ENCODE results near the gene IDH1.

Gene IDH1

GRCh38 chr2:208256849-208257813 lies 2.3 kb upstream of the IDH1 start:
- DNase-seq = peak in 1 of 56 donors; percentile 8

- DNase-seq = no peak
These were observed 1.4 kb upstream of the IDH1 start for GRCh38 chr2:208256192-208256782.

GRCh38 chr2:208255557-208256106 lies 761 bp upstream of the IDH1 start:
- no peak for DNase-seq

GRCh38 chr2:208254118-208254870 lies 577 bp downstream of the IDH1 start:
- peak in 54 of 56 donors; percentile 32 to 90 (median 73) for DNase-seq

GRCh38 chr2:208253600-208254117 lies 1.2 kb downstream of the IDH1 start:
- DNase-seq = no peak

GRCh38 chr2:208252716-208253492 lies 2.0 kb downstream of the IDH1 start:
- no peak for DNase-seq

GRCh38 chr2:208251098-208251497 lies 3.8 kb downstream of the IDH1 start:
- DNase-seq = no peak

- no peak for DNase-seq
These were observed 4.5 kb downstream of the IDH1 start for GRCh38 chr2:208250388-208250787.

GRCh38 chr2:208249296-208249695 lies 5.6 kb downstream of the IDH1 start:
- DNase-seq = no peak

GRCh38 chr2:208248601-208249000 lies 6.3 kb downstream of the IDH1 start:
- no peak for DNase-seq

- DNase-seq = no peak
These were observed 9.1 kb downstream of the IDH1 start for GRCh38 chr2:208245746-208246145.

GRCh38 chr2:208244422-208244821 lies 10.4 kb downstream of the IDH1 start:
- DNase-seq = no peak

GRCh38 chr2:208240619-208241209 lies 14.2 kb downstream of the IDH1 start:
- no peak for DNase-seq

GRCh38 chr2:208239770-208240493 lies 14.9 kb downstream of the IDH1 start:
- DNase-seq = no peak

- DNase-seq = no peak
These were observed 19.0 kb downstream of the IDH1 start for GRCh38 chr2:208235860-208236259.

GRCh38 chr2:208234786-208235185 lies 20.1 kb downstream of the IDH1 start:
- DNase-seq = no peak

GRCh38 chr2:208228476-208228875 lies 26.4 kb downstream of the IDH1 start:
- DNase-seq = no peak

- DNase-seq = no peak
These were observed 27.2 kb downstream of the IDH1 start for GRCh38 chr2:208227581-208228232.

GRCh38 chr2:208224802-208225201 lies 30.1 kb downstream of the IDH1 start:
- no peak for DNase-seq
